Mucosa of rectum (tissue), 2 donors: ENCODE data around the gene EEF1G.

ENCODE experiments used
- H3K27ac ChIP-seq, 2 donors: one replicate each; pipeline ENCODE4 v1.7.0; 2013; ENCODE audit warnings: inconsistent platforms in 2 of 2, low read depth in 2 of 2, low read length in 2 of 2
- H3K27me3 ChIP-seq, 2 donors: one replicate each; pipeline ENCODE4 v1.7.0; 2013; ENCODE audit warnings: low read length in 2 of 2; ENCODE audit not compliant: control insufficient read depth in 2 of 2, insufficient read depth in 2 of 2
- H3K36me3 ChIP-seq, 2 donors: one replicate each; pipeline ENCODE4 v1.7.0; 2013; ENCODE audit warnings: low read length in 2 of 2; ENCODE audit not compliant: control insufficient read depth in 2 of 2, insufficient read depth in 2 of 2
- H3K4me1 ChIP-seq, 2 donors: one replicate each; pipeline ENCODE4 v1.7.0; 2013; ENCODE audit warnings: low read length in 2 of 2, mild to moderate bottlenecking in 1 of 2; ENCODE audit not compliant: control insufficient read depth in 2 of 2, insufficient read depth in 2 of 2
- H3K4me3 ChIP-seq, 2 donors: one replicate each; pipeline ENCODE4 v1.7.0; 2013; ENCODE audit warnings: low read length in 2 of 2
- H3K9ac ChIP-seq, 2 donors: one replicate each; pipeline ENCODE4 v1.7.0; 2013; ENCODE audit warnings: low read length in 2 of 2, low read depth in 1 of 2, mild to moderate bottlenecking in 1 of 2
- H3K9me3 ChIP-seq, 2 donors: one replicate each; pipeline ENCODE4 v1.7.0; 2013; ENCODE audit warnings: low read length in 2 of 2; ENCODE audit not compliant: control insufficient read depth in 2 of 2
- donor health status: healthy.
- donor health status: Normal muscosa, but diverticular disease.

Gene EEF1G

DNA sequence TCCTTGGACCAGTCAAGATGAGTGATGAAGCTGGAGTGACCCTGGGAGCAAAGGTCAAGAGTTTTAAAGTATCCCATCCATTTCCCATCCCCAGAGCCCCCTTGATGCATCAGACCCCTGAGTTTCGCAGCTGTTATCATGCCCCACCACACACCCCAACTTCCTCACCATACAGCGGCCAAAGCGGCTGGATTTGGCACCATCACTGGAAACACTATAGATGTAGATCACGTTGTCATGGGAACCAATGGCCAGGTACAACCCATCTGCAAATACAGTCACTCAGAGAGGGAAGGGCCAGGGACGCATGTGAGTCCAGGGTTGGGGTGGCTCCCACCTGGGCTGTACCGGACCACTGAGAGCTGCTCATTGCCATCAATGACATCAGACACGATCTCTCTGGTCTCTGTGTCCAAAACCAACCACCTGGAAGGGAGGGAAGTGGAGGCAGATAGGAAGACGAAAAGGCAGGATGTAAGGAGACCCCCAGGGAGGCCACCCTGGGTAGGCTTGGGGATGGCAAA lies 30.1 kb upstream of the EEF1G start:
- Histone ChIP-seq H3K4me1 (peaks cover 24 to 27% of the 10 kb centered on the region in 2 donors), H3K9me3 (no peaks in the 10 kb centered on the region), H3K36me3 (peaks cover 12 to 14% of the 10 kb centered on the region in 2 donors), H3K27ac (no peak overlapping the region), H3K9ac (no peak overlapping the region), H3K27me3 (no peaks in the 10 kb centered on the region), H3K4me3 (no peak overlapping the region)

DNA sequence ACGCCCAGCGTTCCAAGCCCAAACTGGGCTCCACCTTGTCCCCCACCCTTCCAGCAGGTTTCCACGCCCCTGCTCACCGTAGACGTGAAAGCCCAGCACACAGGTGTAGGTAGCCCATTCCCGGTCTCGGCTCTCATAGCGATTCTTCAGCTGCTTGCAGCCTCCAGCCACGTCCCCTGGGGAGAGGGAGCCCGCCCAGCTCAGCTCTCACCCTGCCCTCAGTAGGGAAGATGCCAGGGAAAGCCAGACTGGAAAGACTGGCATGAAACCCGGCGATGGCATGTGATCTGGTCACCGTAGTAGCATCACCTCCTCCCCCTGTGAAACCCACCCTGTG lies 29.3 kb upstream of the EEF1G start:
- H3K4me1 ChIP-seq: peaks cover 25 to 27% of the 10 kb centered on the region in 2 donors
- peak overlapping the region; percentile 83 to 96 for H3K27ac ChIP-seq
- no peaks in the 10 kb centered on the region for H3K27me3 ChIP-seq

DNA sequence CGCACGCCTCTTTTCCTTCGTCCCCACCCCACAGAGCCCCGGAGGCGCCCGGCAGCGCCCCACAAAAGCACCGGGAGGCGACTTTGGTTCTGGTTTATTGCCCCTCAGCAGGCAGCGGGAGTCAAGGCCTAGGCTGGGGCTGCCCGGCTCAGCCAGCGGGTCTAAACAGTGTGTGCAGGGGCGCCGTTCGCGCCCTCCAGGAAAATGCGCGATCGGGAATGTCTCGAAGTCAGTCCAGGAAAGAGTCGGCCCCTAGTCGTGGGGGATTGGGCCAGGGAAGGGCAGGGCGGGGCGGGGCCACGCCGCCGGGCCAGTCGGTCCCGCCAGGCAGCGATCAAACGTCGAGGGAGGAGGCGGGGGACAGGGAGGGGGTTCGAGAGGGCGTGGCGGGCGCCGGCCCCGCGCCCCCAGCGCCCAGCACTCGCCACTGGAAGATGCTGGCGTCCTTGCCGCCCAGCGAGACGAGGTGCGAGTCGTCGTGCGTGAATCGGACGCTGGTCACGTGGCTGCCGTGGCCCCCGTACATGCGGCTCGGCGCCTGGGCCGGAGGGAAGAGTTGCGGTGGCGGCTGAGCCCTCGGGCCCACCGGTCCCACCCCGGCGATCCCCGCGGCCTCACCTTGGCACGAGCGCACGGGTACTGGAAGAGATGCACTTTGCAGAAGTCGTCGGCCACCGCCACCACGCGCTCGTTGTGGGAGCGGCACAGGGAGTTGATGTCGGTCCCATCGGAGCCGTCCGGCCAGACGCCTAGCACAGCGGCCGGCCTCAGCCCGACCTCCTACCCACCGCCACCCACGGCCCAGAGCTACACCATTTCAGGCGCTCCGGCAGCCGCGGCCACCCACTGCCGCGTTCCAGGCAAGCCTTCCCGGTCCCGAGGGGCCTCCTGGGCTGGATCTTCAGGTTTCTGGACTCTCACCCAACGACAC lies 28.7 kb upstream of the EEF1G start:
- H3K9me3 ChIP-seq: no peaks in the 10 kb centered on the region
- H3K4me3 ChIP-seq: peak overlapping the region; percentile 90 to 94
- H3K27me3 ChIP-seq: no peaks in the 10 kb centered on the region
- H3K36me3 ChIP-seq: peaks cover 17 to 24% of the 10 kb centered on the region in 2 donors
- H3K9ac ChIP-seq: peak overlapping the region; percentile 70 to 95
- H3K4me1 ChIP-seq: peaks cover 25 to 27% of the 10 kb centered on the region in 2 donors
- H3K27ac ChIP-seq: peak overlapping the region; percentile 83 to 96

More for the DNA sequence above, 29.3 kb upstream of the EEF1G start:
- H3K4me3 ChIP-seq: peak overlapping the region; percentile 90 to 94
- H3K9me3 ChIP-seq: no peaks in the 10 kb centered on the region
- peak overlapping the region in 1 of 2 donors; percentile 70 for H3K9ac ChIP-seq
- H3K36me3 ChIP-seq: peaks cover 13 to 18% of the 10 kb centered on the region in 2 donors

DNA sequence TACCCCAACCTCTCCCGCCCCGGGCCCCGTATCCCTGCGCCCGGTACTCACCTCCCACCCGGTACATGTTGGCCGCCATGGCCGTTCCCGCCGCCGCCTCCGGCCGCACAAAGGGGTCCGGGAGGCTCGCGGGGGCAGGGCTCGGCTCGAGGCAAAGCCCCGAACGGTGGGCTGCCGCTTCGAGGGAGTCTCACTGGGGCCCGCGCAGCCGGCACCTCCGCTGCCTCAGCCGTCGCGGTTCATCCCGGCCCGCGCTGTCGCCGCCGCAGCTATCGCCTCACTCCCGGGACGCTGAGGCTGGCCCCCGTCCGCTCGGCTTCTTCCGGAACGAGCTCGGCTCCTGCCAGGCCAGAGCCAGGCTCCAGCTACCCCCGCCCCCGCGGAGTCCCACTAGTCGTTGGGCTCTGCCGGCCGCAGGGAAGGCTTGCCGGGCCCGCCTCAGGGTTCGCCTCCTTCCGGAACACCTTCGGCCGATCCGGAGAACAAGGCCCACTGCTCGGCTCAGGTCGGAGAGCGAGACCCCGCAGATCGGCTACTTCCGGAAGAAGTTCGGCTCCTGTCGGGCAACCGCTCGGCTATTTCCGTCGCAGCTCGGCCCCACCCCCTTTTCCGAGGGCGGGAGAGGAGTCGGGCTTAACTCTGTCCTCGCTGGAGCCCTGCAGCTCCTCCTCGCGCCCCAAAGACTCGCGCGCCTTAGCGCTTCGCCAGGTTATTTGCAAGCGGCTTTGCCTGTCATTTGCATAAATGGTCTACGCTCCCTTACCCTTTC lies 27.9 kb upstream of the EEF1G start, which contains the start of gene MTA2:
Gene MTA2, minus strand, starts transcription at position 494 of the 769 bp plus-strand sequence. Its CDS starts 415 bp downstream, at position 79.
- peak within 1 kb of the TSS; percentile 90 to 94 for H3K4me3 ChIP-seq
- H3K27me3 ChIP-seq: no peaks in the 10 kb centered on the region
- peaks cover 23 to 31% of the 10 kb centered on the region in 2 donors for H3K36me3 ChIP-seq
- H3K9ac ChIP-seq: peak within 1 kb of the TSS; percentile 95
- no peaks in the 10 kb centered on the region for H3K9me3 ChIP-seq
- H3K27ac ChIP-seq: peak within 1 kb of the TSS; percentile 96
- H3K4me1 ChIP-seq: peaks cover 25 to 27% of the 10 kb centered on the region in 2 donors

DNA sequence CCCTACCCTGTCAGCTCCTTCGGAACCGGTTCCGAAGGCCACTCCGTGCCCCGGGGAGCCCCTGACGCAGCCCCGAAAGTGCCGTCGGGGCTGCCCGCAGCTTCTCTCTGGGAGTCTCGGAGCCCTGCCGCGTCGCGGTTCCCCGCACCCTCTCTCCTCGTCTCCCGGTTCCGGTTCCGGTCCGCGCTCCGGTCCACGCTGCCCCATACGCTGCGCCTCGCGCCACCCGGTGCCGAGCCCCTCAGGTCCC lies 27.4 kb upstream of the EEF1G start:
- Histone ChIP-seq H3K27ac (peak overlapping the region; percentile 96), H3K36me3 (peaks cover 28 to 36% of the 10 kb centered on the region in 2 donors), H3K9ac (peak overlapping the region; percentile 95)

DNA sequence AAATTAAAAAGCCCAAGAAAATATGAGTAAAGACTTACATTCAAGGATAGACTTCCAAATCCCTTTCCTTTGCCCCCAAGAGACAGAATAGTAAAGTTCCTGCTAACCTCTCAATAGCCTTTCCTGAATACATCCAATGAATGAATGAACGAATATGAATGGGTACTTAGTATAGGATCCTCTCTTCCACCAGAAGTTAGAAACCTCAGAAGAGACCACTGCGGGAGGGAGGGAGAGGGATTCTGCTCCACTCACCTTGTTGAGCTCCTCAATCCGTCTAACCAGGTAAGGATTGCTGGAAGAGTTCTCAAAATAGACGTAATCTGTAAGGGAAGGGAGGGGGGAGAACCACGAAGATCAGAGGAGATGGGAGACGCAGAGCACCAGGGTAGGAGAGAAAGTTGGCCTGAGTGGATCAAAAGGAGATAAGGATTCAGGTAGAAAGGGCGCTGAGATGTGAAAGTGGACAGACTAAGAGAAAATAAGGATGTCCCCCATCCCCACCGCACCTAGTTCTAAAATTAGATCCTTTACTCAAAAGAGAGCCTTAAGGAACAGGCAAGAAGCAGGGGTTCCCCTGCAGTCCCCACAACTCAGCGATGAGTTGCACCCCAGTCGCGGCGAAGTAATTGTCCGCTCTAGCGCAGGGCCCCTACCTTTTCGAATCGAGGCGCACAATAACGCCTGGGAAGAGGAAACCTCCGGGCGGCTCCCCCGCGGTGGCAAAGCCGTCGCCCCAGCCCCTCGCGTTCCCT lies 26.9 kb upstream of the EEF1G start:
- H3K9ac ChIP-seq: peak overlapping the region; percentile 95
- no peaks in the 10 kb centered on the region for H3K9me3 ChIP-seq
- peaks cover 31 to 39% of the 10 kb centered on the region in 2 donors for H3K36me3 ChIP-seq
- H3K4me3 ChIP-seq: peak overlapping the region; percentile 90 to 94
- no peaks in the 10 kb centered on the region for H3K27me3 ChIP-seq
- peak overlapping the region; percentile 96 for H3K27ac ChIP-seq
- H3K4me1 ChIP-seq: peaks cover 25 to 27% of the 10 kb centered on the region in 2 donors

More for the DNA sequence above, 27.4 kb upstream of the EEF1G start:
- Histone ChIP-seq H3K9me3 (no peaks in the 10 kb centered on the region), H3K4me1 (peaks cover 25 to 27% of the 10 kb centered on the region in 2 donors), H3K27me3 (no peaks in the 10 kb centered on the region), H3K4me3 (peak overlapping the region; percentile 90 to 94)

DNA sequence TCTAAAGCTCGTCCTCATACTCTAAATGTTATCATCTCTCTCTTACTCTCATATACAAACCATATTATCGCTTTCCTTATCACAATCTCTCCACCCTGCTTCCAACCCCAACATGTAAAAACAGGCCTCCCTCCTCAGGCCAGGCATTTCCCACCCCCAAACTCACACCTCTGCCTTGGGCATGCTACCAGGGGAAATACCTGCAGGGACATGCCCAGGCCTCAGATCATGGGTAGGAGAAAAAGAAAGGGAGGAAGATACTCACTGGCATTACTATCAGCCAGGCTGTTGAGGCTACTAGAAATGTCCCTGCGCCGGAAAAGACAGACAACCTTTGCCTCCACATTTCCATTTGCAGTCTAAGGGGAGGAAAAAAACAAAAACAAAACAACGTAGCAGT lies 26.2 kb upstream of the EEF1G start:
- peak overlapping the region; percentile 90 to 94 for H3K4me3 ChIP-seq
- H3K27me3 ChIP-seq: no peaks in the 10 kb centered on the region
- H3K9me3 ChIP-seq: no peaks in the 10 kb centered on the region
- H3K9ac ChIP-seq: peak overlapping the region; percentile 95
- H3K36me3 ChIP-seq: peaks cover 36 to 42% of the 10 kb centered on the region in 2 donors
- H3K4me1 ChIP-seq: peaks cover 25 to 26% of the 10 kb centered on the region in 2 donors
- peak overlapping the region in 1 of 2 donors; percentile 41 for H3K27ac ChIP-seq

DNA sequence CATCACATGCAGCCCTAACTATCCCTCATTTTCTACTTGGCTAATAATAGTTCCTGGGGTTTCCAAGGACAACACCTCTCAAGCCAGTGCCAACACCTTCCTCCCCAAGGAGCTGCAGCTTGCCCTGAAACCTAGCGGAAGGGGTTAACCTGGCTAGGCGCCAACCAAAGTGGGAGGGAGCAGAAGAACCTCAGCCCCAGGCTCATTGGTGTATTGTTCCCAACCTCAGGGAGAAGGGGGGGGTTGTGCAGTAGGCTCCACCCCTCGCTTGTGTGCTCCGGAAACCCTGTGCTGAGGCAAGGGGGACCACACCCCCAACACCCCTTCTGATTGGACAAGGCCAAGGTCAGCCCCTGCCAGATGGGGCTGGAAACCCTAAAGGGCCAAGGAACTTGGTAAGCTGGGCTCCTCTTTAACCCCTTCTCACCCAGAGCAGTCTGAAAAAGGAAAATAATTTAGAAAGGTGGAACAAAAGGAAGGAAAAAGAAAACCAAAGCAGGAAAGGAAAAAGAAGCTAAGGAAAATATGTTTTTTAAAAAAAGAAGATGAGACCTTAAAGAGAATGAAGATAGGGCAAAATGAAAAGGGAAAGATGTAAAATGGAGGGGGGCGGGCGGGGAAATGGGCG lies 25.5 kb upstream of the EEF1G start:
- H3K27ac ChIP-seq: peak overlapping the region in 1 of 2 donors; percentile 41
- peaks cover 42 to 46% of the 10 kb centered on the region in 2 donors for H3K36me3 ChIP-seq

DNA sequence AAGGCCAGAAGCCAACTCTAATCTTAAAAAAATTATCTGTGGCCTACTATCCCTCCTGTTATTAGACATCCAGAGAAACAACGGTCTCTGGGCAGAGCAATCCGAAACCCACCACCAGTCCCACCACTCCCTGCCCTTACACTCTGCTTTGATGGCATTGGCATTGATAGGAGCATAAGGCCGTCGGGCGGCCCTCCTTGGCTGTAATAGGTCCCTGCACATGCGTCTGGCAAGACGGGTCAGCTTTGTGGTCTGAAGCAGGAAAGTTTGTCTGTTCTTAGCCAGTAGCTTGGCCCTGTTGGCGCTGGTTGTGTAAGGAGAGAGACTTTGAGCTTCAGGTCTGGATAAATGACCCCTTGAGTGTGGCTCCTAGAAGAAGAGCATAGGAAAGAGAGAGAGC lies 21.4 kb upstream of the EEF1G start:
- Histone ChIP-seq H3K36me3 (peaks cover 47 to 51% of the 10 kb centered on the region in 2 donors), H3K4me1 (peaks cover 23 to 25% of the 10 kb centered on the region in 2 donors), H3K4me3 (no peak overlapping the region), H3K9me3 (no peaks in the 10 kb centered on the region), H3K27ac (no peak overlapping the region), H3K27me3 (no peaks in the 10 kb centered on the region), H3K9ac (no peak overlapping the region)

More for the DNA sequence above, 25.5 kb upstream of the EEF1G start:
- Histone ChIP-seq H3K9ac (peak overlapping the region in 1 of 2 donors; percentile 60), H3K9me3 (no peaks in the 10 kb centered on the region), H3K27me3 (no peaks in the 10 kb centered on the region), H3K4me1 (peaks cover 22 to 25% of the 10 kb centered on the region in 2 donors), H3K4me3 (peak overlapping the region; percentile 19 to 94)
